Activated gamma-delta T cell treated with anti-CD3 and anti-CD28 coated beads, Interleukin-2, amount 50 U/mL, for 16 hours (primary cell): ENCODE results near the gene SMAP1.

ENCODE experiments used
- DNase-seq: peaks from one replicate; pipeline ENCODE4 v3.0.0-alpha.2; 2020; ENCODE audit warnings: low read depth

The SMAP1 gene

DNA sequence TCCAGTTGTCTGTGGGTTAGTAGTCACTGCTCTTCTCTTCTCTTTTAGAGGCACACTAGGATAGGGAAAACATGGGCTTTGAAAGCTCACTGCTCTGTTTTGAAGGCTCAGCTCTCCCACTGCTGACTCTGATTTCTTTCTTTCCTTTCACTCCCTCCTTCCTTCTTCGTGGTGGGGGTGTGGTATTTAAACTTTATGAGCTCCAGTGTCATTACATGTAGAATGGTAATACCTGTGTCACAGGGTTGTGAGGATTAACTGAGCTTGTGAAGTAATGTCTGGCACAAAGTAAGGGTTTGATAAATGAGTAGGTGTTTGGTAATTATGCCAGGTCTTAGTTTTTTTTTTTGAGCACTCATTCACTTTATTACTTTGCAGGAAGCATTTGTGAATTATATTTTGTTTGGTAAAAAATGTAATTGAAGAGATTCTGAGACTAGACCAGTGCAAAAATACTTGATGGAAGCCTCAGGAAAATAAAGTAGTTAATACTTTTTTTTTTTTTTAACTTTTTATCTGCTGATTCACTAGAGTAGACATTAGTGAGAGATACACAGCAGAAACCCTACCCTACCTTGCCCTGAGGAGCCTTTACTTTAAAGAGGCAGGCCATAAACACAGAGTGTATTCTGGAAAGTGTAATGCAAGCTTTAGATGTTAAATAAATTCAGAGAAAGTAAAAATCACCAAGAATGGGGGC is 17.3 kb downstream of the SMAP1 start:
- DNase-seq, result no peak

GRCh38 chr6:70685494-70686180 is 18.0 kb downstream of the SMAP1 start:
- no peak for DNase-seq

DNA sequence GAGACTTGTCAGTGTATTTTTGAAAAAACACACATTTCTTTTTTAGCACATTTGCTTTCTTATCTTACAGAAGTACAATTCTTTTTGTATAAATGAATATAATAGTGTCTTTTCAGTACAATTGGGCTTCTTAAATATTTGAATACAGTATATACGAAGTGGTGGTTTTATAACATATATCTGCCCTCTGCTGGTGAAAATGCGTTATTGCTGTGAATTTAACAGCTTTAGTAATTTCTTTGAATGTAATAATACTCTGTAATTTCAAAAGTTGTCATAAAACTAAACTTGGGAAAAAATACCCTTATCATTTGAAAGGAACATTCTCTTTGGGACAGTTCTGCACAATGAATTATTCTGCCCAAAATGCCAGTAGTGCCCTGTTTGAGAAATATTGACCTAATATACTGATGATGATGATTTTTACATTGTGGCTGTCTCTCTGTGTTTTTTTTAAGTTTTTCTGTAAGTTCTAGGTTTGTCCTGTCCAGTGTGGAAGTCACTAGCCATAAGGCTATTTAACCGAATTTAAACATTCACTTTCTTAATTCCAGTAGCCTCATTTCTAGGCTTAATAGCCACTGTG is 19.0 kb downstream of the SMAP1 start:
- no peak for DNase-seq

- no peak for DNase-seq
Observed at GRCh38 chr6:70693887-70694286, 26.2 kb downstream of the SMAP1 start.

- DNase-seq, result no peak
Observed at GRCh38 chr6:70694371-70694770, 26.7 kb downstream of the SMAP1 start.

DNA sequence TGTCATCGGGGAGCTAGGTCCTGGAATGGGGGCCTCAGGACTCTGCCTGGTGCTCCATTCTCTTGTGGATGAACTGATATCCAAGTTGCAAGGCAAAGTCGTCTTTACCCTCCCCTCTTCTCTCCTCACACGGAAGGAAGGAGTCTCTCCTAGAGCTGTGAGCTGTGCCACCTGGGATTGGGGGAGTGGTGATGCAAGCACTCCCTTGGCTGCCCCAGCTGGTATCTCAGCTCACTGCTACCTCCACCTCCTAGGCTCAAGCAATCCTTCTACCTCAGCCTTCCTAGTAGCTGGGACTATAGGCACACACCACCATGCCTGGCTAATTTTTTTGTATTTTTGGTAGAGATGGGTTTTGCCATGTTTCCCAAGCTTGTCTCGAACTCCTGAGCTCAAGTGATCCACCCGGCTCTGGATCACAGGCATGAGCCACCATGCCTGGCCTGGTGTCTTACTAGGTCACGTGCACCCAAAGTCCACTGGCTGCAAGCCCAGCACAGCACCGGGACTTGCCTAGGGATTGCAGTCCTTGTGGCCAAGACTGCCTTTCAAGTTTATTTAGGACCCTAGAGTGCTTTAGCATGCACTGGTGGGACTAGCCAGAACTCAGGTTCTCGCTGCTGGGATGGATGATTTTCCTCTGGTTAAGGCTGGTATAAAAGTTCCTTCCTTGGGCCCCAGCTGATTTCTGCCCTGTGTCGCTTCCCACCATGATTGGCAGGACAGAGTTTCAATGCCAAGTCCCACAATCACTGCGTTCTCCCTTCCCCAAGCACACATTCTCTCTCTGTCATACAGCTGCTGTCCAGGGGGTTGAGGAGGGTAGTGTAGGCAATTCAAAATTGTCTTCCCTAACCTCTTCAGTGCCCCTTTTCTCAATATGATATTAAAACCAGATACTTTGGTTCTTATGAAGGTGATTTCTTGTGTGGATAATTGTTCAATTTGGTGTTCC is 33.5 kb downstream of the SMAP1 start:
- no peak for DNase-seq

GRCh38 chr6:70705772-70706171 is 38.1 kb downstream of the SMAP1 start:
- DNase-seq, result no peak

GRCh38 chr6:70706491-70707123 is 38.9 kb downstream of the SMAP1 start:
- no peak for DNase-seq

GRCh38 chr6:70707893-70708292 is 40.2 kb downstream of the SMAP1 start:
- DNase-seq, result no peak

DNA sequence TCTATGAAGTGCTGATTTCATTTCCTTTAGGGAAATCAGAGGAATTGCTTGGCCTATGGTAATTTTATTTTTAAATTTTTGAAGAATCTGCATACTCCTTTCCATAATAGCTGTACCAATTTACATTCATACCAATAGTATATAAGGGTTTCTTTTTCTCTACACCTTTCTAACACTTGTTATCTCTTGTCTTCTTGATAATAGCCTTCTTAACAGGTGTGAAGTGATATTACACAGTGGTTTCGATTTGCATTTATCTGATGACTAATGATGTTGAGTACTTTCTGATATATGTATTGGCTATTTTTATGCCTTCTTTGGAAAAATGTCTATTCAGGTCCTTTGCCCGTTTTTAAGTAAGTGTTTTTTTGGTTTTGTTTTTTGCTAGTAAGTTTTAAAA is 40.8 kb downstream of the SMAP1 start:
- no peak for DNase-seq

- DNase-seq, result no peak
Observed at GRCh38 chr6:70709826-70710225, 42.1 kb downstream of the SMAP1 start.

- no peak for DNase-seq
Observed at GRCh38 chr6:70714716-70715257, 47.1 kb downstream of the SMAP1 start.

DNA sequence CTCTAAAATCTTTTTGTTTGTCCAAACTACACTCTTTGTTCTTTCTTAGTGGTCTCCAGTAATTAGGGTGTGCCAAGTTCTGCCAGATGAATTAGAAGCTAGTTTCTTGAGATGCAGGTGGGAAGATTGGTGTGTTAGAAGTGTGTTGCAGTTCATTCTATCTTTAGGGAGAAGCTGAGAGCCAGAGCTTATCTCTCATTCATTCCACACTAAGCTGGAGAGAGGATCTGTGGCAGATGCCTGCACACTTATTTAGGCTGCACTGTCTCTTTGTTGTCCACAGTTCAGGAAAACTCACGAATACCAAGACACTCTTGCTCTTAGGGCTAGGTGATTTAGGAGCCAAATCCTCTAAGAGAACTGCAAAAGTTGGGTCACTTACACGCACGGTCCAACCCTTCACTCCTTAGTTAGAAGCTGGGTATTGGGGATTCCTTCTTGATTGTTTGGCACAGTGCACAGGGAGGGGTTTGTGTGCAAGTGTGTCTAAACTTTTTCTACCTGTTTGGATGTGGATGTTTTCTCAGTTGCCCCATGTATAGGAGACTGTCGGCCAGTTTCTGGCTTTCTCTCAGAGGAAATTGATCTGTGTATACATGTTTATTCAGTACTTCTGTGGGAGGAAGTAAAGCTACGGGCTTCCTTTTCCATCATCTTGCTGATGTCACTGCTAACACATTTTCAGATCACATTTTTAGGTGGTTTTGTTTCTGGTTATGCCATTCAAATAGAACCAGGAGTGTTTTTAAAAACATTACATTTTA is 49.5 kb downstream of the SMAP1 start:
- no peak for DNase-seq

DNA sequence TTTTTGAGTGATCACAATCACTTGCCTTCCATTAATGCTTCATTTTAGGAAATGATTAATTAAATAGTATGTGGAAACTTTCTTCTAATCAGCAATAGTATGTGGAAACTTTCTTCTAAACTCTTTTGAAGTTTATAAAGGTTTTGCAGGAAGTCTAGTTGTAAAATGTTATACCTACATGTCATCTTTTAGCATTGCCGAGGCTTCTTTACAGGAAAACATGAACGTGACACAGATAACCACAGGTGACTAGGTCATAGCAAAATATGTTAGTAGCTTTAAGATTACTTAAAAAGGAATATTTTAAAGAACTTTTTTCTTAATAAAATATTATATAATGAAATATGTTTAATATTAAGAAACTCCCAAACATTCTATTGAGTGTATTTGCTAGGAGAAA is 56.8 kb downstream of the SMAP1 start:
- DNase-seq, result no peak

DNA sequence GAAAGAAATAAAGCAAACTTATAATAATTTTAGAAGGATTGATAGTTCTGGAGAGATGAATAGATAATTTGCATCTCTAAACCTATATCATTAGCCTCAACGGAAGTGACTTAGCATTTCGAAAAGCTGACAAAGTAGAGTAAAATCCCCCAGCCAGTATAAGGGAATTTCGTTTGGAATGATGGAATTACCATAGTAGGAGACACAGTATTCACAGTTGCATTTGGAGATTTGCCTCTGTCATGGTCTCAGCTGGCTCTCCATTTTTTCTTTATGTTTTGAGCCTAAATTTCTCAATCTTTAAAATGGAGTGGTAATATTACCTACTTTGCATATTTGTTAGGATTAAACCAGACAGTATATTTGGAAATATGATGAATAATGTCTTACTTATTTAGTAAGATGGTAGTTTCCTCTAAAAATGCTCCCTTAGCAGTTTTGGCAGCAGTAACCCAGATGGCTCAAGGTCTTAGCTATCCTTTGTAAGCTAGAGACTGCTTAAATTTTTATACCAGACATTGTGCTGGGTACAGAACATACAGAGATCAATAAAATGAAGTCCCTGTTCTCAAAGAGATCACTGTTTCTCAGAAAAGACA is 58.2 kb downstream of the SMAP1 start:
- no peak for DNase-seq

GRCh38 chr6:70734381-70734780 is 66.7 kb downstream of the SMAP1 start:
- no peak for DNase-seq

- DNase-seq, result no peak
Observed at GRCh38 chr6:70734979-70735378, 67.3 kb downstream of the SMAP1 start.

- DNase-seq, result no peak
Observed at GRCh38 chr6:70735513-70735912, 67.8 kb downstream of the SMAP1 start.

- DNase-seq, result no peak
Observed at GRCh38 chr6:70738028-70738427, 70.3 kb downstream of the SMAP1 start.

- no peak for DNase-seq
Observed at GRCh38 chr6:70739534-70739933, 71.9 kb downstream of the SMAP1 start.
